Measurements from ENCODE around the gene TMEM139. TPM values are rescaled to one million over a fixed set of nuclear protein-coding genes. Genes with fewer than 3 reads are reported as not detected.

The TMEM139 gene
- total RNA-seq, 4 donors from 2014 or later: 46.4 to 127 (median 52.2) TPM

DNA sequence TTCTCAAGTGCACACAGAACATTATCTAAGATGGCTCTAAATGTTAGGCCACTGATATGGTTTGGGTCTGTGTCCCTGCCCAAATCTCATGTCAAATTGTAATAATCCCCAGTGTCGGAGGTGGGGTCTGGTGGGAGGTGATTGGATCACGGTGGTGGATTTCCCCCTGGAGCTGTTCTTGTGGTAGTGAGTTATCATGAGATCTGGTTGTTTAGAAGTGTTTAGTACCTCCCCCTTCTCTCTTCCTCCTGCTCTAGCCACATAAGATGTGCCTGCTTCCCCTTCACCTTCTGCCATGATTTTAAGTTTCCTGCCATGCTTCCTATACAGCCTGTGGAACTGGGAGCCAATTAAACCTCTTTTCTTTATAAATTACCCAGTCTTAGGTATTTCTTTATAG, 32.8 kb upstream of the TMEM139 start:
- intact Hi-C loops (cut with DNase I; ENCODE audit: low total_unique reads): no loop called here
- no peak overlapping the region for H3K4me3 ChIP-seq
- no peaks in the 10 kb centered on the region for H3K36me3 ChIP-seq
- no peak for DNase-seq
- H3K9me3 ChIP-seq: no peaks in the 10 kb centered on the region
- H3K4me1 ChIP-seq: peaks cover 0 to 17% (median 9%) of the 10 kb centered on the region in 4 donors
- WGBS, 2 donors (ENCODE audit: low coverage in 1 of 2): 82% methylated on average over 2 of the region's 2 CpGs; no CpG with 5 or more reads in 1 of the 2 donors
- H3K27ac ChIP-seq: no peak overlapping the region
- TF ChIP-seq POLR2AphosphoS5 (IDR thresholded peaks at IDR 0.05) (no peak), POLR2A (IDR thresholded peaks at IDR 0.05) (no peak), EP300 (IDR thresholded peaks at IDR 0.05; ENCODE audit: low read depth) (no peak)
- TF ChIP-seq, protein P1, sequence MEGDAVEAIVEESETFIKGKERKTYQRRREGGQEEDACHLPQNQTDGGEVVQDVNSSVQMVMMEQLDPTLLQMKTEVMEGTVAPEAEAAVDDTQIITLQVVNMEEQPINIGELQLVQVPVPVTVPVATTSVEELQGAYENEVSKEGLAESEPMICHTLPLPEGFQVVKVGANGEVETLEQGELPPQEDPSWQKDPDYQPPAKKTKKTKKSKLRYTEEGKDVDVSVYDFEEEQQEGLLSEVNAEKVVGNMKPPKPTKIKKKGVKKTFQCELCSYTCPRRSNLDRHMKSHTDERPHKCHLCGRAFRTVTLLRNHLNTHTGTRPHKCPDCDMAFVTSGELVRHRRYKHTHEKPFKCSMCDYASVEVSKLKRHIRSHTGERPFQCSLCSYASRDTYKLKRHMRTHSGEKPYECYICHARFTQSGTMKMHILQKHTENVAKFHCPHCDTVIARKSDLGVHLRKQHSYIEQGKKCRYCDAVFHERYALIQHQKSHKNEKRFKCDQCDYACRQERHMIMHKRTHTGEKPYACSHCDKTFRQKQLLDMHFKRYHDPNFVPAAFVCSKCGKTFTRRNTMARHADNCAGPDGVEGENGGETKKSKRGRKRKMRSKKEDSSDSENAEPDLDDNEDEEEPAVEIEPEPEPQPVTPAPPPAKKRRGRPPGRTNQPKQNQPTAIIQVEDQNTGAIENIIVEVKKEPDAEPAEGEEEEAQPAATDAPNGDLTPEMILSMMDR (IDR thresholded peaks at IDR 0.05): no peak
- in situ Hi-C loops (cut with MboI; ENCODE audit: low pct_ligation_motif_present in 1 of 4, low pct_unique_long_range_greater_than_20kb in 1 of 4, low sequenced_read_pairs in 3 of 4): no loop called here
- H3K27me3 ChIP-seq: no peaks in the 10 kb centered on the region

DNA sequence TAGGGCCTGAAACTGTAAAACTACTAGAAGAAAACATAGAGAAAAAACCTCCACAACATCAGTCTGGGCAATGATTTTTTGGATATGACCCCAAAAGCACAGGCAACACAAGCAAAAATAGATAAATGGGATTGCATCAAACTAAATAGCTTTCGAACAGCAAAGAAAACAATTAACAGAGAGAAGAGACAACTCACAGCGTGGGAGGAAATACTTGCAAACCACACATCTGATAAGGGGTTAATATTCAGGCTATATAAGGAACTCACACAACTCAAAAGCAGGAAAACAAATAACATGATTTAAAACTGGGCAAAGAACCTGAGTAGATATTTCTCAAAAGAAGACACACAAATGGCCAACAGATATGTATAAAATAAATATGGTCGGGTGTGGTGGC, 29.2 kb upstream of the TMEM139 start:
- Histone ChIP-seq H3K36me3 (no peaks in the 10 kb centered on the region), H3K4me3 (no peak overlapping the region), H3K4me1 (peaks cover 0 to 22% (median 5%) of the 10 kb centered on the region in 4 donors), H3K9me3 (no peaks in the 10 kb centered on the region), H3K27ac (no peak overlapping the region), H3K27me3 (no peaks in the 10 kb centered on the region)
- in situ Hi-C loops (cut with MboI; ENCODE audit: low pct_ligation_motif_present in 1 of 4, low pct_unique_long_range_greater_than_20kb in 1 of 4, low sequenced_read_pairs in 3 of 4): no loop called here
- TF ChIP-seq POLR2AphosphoS5 (IDR thresholded peaks at IDR 0.05): no peak
- TF ChIP-seq, protein P1 (IDR thresholded peaks at IDR 0.05): no peak
- TF ChIP-seq EP300 (IDR thresholded peaks at IDR 0.05; ENCODE audit: low read depth): no peak
- TF ChIP-seq POLR2A (IDR thresholded peaks at IDR 0.05): no peak
- 71 to 74% methylated on average over 3 of the region's 3 CpGs for WGBS, 2 donors (ENCODE audit: low coverage in 1 of 2)
- DNase-seq: no peak
- intact Hi-C loops (cut with DNase I; ENCODE audit: low total_unique reads): no loop called here

DNA sequence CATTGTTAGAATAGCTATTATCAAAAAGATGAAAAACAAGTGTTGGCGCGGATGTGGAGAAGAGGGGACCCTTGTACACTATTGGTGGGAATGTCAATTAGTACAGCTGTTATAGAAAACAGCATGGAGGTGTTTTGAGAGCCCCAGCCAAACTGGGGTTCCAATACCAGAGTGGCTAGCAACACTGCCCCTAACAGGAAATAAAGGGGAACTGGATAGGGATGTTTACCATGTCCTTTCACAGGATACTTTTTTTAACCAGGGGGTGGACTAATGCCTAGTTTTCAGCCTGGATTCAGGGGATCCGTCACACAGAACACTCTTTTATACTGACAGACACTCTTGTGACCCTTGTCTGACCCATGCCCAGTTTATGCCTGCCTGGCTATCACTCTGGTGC, 28.4 kb upstream of the TMEM139 start:
- H3K36me3 ChIP-seq: no peaks in the 10 kb centered on the region
- no peak overlapping the region for H3K27ac ChIP-seq
- DNase-seq: no peak
- in situ Hi-C loops (cut with MboI; ENCODE audit: low pct_ligation_motif_present in 1 of 4, low pct_unique_long_range_greater_than_20kb in 1 of 4, low sequenced_read_pairs in 3 of 4): no loop called here
- peaks cover 0 to 22% (median 5%) of the 10 kb centered on the region in 4 donors for H3K4me1 ChIP-seq
- WGBS, 2 donors (ENCODE audit: low coverage in 1 of 2): 86 to 96% methylated on average over 2 to 3 of the region's 3 CpGs
- no peaks in the 10 kb centered on the region for H3K9me3 ChIP-seq
- H3K27me3 ChIP-seq: no peaks in the 10 kb centered on the region
- H3K4me3 ChIP-seq: no peak overlapping the region
- intact Hi-C loops (cut with DNase I; ENCODE audit: low total_unique reads): no loop called here
- TF ChIP-seq POLR2A (IDR thresholded peaks at IDR 0.05) (no peak), POLR2AphosphoS5 (IDR thresholded peaks at IDR 0.05) (no peak)
- TF ChIP-seq, protein P1 (IDR thresholded peaks at IDR 0.05): no peak

DNA sequence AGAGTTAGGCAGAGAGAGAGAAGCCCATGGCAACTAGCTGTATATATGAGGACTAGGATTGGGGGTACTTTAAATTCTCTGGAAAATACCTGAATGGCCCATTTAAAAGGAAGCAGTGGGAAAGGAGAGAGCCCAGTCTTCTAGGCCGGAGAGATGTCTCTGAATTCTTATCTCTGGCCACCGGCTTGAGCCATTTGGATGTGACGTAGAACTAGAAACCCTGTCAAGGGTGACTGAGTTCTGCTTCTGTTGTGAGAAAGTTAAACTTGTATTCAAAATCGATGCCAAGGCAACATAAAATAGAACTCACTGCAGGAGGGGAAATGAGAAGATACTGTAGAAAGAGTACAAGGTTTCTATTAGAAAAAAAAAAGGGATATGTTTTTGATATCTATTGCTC, 27.8 kb upstream of the TMEM139 start:
- H3K4me1 ChIP-seq: peaks cover 0 to 22% (median 5%) of the 10 kb centered on the region in 4 donors
- no peaks in the 10 kb centered on the region for H3K9me3 ChIP-seq
- DNase-seq: no peak
- no peaks in the 10 kb centered on the region for H3K36me3 ChIP-seq
- in situ Hi-C loops (cut with MboI; ENCODE audit: low pct_ligation_motif_present in 1 of 4, low pct_unique_long_range_greater_than_20kb in 1 of 4, low sequenced_read_pairs in 3 of 4) (no loop called here), intact Hi-C loops (cut with DNase I; ENCODE audit: low total_unique reads) (no loop called here)
- WGBS, 2 donors (ENCODE audit: low coverage in 1 of 2): 78 to 80% methylated on average over 4 of the region's 4 CpGs
- TF ChIP-seq POLR2AphosphoS5 (IDR thresholded peaks at IDR 0.05): no peak
- TF ChIP-seq, protein P1 (IDR thresholded peaks at IDR 0.05): no peak
- TF ChIP-seq POLR2A (IDR thresholded peaks at IDR 0.05): no peak
- TF ChIP-seq EP300 (IDR thresholded peaks at IDR 0.05; ENCODE audit: low read depth): no peak
- no peaks in the 10 kb centered on the region for H3K27me3 ChIP-seq
- H3K4me3 ChIP-seq: no peak overlapping the region
- no peak overlapping the region for H3K27ac ChIP-seq

Measured in transverse colon (tissue), 4 donors.